WTC11 (cell line): Measurements from ENCODE around the gene ATP2C1.

Experiments used
- ATF2 ChIP-seq: sonication (generic); formaldehyde crosslinking; IDR thresholded peaks from 2 replicates; pipeline ENCODE4 v1.8.1; 2022; ENCODE audit warnings: low read depth, missing genetic modification reagents, borderline replicate concordance
- CTCF ChIP-seq: fragments of 200-600 bp; IDR thresholded peaks from 2 replicates; pipeline ENCODE4 v1.8.0; 2022; ENCODE audit warnings: antibody characterized with exemption
- FOXJ3 ChIP-seq: sonication (generic); formaldehyde crosslinking; IDR thresholded peaks from 2 replicates; pipeline ENCODE4 v1.9.0; 2021; ENCODE audit warnings: missing genetic modification reagents, mild to moderate bottlenecking, borderline replicate concordance
- FOXP1 ChIP-seq: sonication (generic); formaldehyde crosslinking; IDR thresholded peaks from 2 replicates; pipeline ENCODE4 v1.8.0; 2022; ENCODE audit warnings: missing genetic modification reagents, mild to moderate bottlenecking, moderate library complexity, borderline replicate concordance
- GABPB1 ChIP-seq: sonication (generic); formaldehyde crosslinking; IDR thresholded peaks from 2 replicates; pipeline ENCODE4 v1.8.1; 2023; ENCODE audit warnings: mild to moderate bottlenecking, missing genetic modification reagents
- JUN ChIP-seq: sonication (generic); formaldehyde crosslinking; IDR thresholded peaks from 2 replicates; pipeline ENCODE4 v1.8.0; 2023; ENCODE audit warnings: mild to moderate bottlenecking, missing genetic modification reagents
- MYBL2 ChIP-seq: sonication (generic); formaldehyde crosslinking; IDR thresholded peaks from 2 replicates; pipeline ENCODE4 v1.8.1; 2023; ENCODE audit warnings: mild to moderate bottlenecking, moderate library complexity, missing genetic modification reagents
- NR2C2 ChIP-seq: sonication (generic); formaldehyde crosslinking; IDR thresholded peaks from 2 replicates; pipeline ENCODE4 v1.8.0; 2022; ENCODE audit warnings: mild to moderate bottlenecking, missing genetic modification reagents
- SMAD4 ChIP-seq: sonication (generic); formaldehyde crosslinking; IDR thresholded peaks from 2 replicates; pipeline ENCODE4 v1.8.0; 2022; ENCODE audit warnings: mild to moderate bottlenecking, missing genetic modification reagents
- SP1 ChIP-seq: sonication (generic); formaldehyde crosslinking; conservative IDR thresholded peaks from 2 replicates; pipeline ENCODE4 v1.8.1; 2022; ENCODE audit warnings: missing genetic modification reagents
- ZNF121 ChIP-seq: sonication (generic); formaldehyde crosslinking; IDR thresholded peaks from 2 replicates; pipeline ENCODE4 v1.8.0; 2023; ENCODE audit warnings: missing genetic modification reagents
- TF ChIP-seq, protein P1 (sequence below): sonication (generic); formaldehyde crosslinking; IDR thresholded peaks from 2 replicates; pipeline ENCODE4 v1.8.1; 2022; ENCODE audit warnings: low read depth, mild to moderate bottlenecking, moderate library complexity, missing genetic modification reagents, borderline replicate concordance
- TF ChIP-seq, protein P2 (sequence below): sonication (generic); formaldehyde crosslinking; IDR thresholded peaks from 2 replicates; pipeline ENCODE4 v1.8.0; 2022; ENCODE audit warnings: mild to moderate bottlenecking, missing genetic modification reagents
- TF ChIP-seq, protein P3 (sequence below): sonication (generic); formaldehyde crosslinking; IDR thresholded peaks from 2 replicates; pipeline ENCODE4 v1.8.1; 2023; ENCODE audit warnings: mild to moderate bottlenecking, missing genetic modification reagents, moderate library complexity

GRCh38 chr3:130903412-130903908, 9.6 kb downstream of the ATP2C1 start:
- TF ChIP-seq CTCF (no peak), FOXP1 (CRISPR knock-in tag) (no peak), ATF2 (no peak), SP1 (CRISPR knock-in tag) (no peak), FOXJ3 (CRISPR knock-in tag) (no peak), SMAD4 (CRISPR knock-in tag) (no peak), GABPB1 (CRISPR knock-in tag) (no peak), ZNF121 (CRISPR knock-in tag) (no peak), MYBL2 (CRISPR knock-in tag) (no peak), JUN (CRISPR knock-in tag) (no peak), NR2C2 (CRISPR knock-in tag) (no peak)
- TF ChIP-seq, protein P1, sequence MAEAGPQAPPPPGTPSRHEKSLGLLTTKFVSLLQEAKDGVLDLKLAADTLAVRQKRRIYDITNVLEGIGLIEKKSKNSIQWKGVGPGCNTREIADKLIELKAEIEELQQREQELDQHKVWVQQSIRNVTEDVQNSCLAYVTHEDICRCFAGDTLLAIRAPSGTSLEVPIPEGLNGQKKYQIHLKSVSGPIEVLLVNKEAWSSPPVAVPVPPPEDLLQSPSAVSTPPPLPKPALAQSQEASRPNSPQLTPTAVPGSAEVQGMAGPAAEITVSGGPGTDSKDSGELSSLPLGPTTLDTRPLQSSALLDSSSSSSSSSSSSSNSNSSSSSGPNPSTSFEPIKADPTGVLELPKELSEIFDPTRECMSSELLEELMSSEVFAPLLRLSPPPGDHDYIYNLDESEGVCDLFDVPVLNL (CRISPR knock-in tag) = no peak
- TF ChIP-seq, protein P2, sequence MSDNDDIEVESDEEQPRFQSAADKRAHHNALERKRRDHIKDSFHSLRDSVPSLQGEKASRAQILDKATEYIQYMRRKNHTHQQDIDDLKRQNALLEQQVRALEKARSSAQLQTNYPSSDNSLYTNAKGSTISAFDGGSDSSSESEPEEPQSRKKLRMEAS (CRISPR knock-in tag) = no peak
- TF ChIP-seq, protein P3, sequence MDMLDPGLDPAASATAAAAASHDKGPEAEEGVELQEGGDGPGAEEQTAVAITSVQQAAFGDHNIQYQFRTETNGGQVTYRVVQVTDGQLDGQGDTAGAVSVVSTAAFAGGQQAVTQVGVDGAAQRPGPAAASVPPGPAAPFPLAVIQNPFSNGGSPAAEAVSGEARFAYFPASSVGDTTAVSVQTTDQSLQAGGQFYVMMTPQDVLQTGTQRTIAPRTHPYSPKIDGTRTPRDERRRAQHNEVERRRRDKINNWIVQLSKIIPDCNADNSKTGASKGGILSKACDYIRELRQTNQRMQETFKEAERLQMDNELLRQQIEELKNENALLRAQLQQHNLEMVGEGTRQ = no peak
